ENCODE results near the gene LPAR3.
A peak's percentile ranks its signal among the peaks of the same experiment; 100 is the strongest.

The LPAR3 gene

DNA sequence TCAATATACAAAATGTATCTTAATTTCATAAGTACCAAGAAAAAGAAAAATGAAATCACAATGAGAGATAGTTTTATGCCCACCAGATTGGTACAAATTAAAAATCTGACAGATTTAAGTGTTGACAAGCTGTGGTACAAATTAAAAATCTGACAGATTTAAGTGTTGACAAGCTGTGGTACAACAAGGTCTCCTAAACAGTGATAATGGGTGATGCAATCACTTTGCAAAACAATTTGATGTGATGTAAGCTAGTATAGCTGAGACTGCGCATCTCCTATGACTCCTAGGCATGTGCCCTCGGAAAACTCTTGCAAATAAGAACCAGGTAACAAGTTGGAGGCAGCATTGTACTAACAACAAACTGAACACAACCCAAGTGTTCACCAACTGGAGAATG lies 100.6 kb downstream of the LPAR3 start:
- DNase-seq (ENCODE audit: low read depth) = no peak
- TF ChIP-seq CTCF (conservative IDR thresholded peaks at IDR 0.05; ENCODE audit: low read depth, low read length) = no peak
- no peak overlapping the region for H3K4me3 ChIP-seq (ENCODE audit: low read length)

DNA sequence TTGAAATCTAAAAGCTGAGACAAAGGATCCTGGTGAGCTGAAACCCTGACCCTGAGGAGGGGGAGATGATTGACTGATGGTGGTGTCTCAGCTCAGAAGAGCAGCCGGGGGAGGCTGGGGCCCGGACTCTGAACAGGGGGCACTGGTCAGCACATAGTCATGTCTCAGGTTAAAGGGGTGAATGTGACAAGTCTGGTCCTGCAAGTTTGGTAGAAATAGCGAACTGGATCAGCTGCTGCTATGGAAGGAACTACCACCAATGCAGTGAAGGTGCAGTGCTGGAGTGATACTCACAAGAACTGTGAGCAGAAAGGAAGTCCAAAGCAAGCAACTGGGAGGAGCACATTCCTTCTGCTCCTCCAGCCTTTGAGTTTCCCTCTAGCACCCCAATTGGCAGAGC lies 104.0 kb downstream of the LPAR3 start:
- H3K4me3 ChIP-seq (ENCODE audit: low read length) = no peak overlapping the region
- DNase-seq (ENCODE audit: low read depth) = no peak
- no peak for TF ChIP-seq CTCF (conservative IDR thresholded peaks at IDR 0.05; ENCODE audit: low read depth, low read length)

- no peak for TF ChIP-seq CTCF (conservative IDR thresholded peaks at IDR 0.05; ENCODE audit: low read depth, low read length)
These were observed 107.6 kb downstream of the LPAR3 start for GRCh38 chr1:84785271-84786036.

GRCh38 chr1:84782881-84783280 lies 110.1 kb downstream of the LPAR3 start:
- DNase-seq (ENCODE audit: low read depth) = no peak
- TF ChIP-seq CTCF (conservative IDR thresholded peaks at IDR 0.05; ENCODE audit: low read depth, low read length) = no peak
- H3K4me3 ChIP-seq (ENCODE audit: low read length) = no peak overlapping the region

More at GRCh38 chr1:84785271-84786036, 107.6 kb downstream of the LPAR3 start:
- no peak overlapping the region for H3K4me3 ChIP-seq (ENCODE audit: low read length)
- DNase-seq (ENCODE audit: low read depth) = no peak

DNA sequence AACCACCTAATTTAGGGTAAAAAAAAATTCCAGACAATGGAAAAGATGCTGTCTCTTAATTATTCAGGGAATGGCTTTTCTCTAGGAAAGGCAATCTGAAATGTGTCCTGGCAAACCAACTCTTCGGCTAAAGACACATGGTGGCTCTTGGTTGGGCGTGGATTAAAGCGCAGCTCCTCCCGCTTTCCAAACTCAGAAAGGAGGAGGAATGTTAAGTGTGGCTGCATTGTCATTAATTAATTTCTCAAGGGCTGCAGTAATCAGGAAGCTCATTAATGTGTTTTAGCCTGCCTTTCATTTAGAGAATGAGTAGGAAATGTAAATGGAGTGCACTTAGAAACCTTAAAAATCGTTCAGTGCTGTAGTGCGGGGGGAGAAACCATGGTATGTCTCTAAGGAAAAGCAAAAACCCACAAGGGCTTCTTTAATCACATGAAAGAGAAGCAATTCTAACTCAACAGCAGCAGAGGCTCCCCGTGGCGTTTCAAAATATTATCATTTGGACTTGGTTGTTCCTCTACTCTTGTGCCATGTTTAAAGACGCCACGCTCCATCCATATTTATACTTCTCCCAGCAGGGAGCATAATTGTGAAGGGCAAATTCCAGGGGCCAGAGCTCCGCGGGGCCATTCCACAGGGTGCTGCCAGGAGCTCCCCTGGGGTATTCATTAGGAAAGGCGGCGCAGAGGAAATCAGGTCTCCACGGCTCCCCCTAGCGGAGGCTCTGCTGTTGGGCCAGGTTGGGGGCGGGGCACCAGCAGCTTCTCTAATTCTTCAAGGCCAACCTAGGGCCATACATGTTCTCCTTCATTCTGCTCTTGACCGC lies 110.8 kb downstream of the LPAR3 start:
- H3K4me3 ChIP-seq (ENCODE audit: low read length) = no peak overlapping the region
- no peak for DNase-seq (ENCODE audit: low read depth)
- TF ChIP-seq CTCF (conservative IDR thresholded peaks at IDR 0.05; ENCODE audit: low read depth, low read length) = peak; percentile 77

GRCh38 chr1:84780000-84780716 lies 112.8 kb downstream of the LPAR3 start:
- H3K4me3 ChIP-seq (ENCODE audit: low read length) = no peak overlapping the region
- no peak for DNase-seq (ENCODE audit: low read depth)
- TF ChIP-seq CTCF (conservative IDR thresholded peaks at IDR 0.05; ENCODE audit: low read depth, low read length) = no peak
